GM18498 (cell line): ENCODE data around the gene TBCE.
A peak's percentile ranks its signal among the peaks of the same experiment; 100 is the strongest.

Source experiments
- ATAC-seq: cut with Tn5 transposase; IDR thresholded peaks from one replicate; pipeline ENCODE4 v1.9.1; 2021; ENCODE audit warnings: mild to moderate bottlenecking, moderate library complexity; ENCODE audit not compliant: unreplicated experiment

TBCE gene, protein sequence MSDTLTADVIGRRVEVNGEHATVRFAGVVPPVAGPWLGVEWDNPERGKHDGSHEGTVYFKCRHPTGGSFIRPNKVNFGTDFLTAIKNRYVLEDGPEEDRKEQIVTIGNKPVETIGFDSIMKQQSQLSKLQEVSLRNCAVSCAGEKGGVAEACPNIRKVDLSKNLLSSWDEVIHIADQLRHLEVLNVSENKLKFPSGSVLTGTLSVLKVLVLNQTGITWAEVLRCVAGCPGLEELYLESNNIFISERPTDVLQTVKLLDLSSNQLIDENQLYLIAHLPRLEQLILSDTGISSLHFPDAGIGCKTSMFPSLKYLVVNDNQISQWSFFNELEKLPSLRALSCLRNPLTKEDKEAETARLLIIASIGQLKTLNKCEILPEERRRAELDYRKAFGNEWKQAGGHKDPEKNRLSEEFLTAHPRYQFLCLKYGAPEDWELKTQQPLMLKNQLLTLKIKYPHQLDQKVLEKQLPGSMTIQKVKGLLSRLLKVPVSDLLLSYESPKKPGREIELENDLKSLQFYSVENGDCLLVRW

GRCh38 chr1:235367000-235367908, at the start of gene TBCE:
TSS of gene TBCE (plus strand) at chr1:235367427. CDS start at chr1:235380050, 12,623 bp downstream.
- ATAC-seq: peak; percentile 100

GRCh38 chr1:235319255-235319654, 48.0 kb upstream of the TBCE start:
- no peak for ATAC-seq

- ATAC-seq: no peak
Measured at GRCh38 chr1:235320521-235321179, 46.6 kb upstream of the TBCE start.

GRCh38 chr1:235324296-235324695, 42.9 kb upstream of the TBCE start:
- no peak for ATAC-seq

DNA sequence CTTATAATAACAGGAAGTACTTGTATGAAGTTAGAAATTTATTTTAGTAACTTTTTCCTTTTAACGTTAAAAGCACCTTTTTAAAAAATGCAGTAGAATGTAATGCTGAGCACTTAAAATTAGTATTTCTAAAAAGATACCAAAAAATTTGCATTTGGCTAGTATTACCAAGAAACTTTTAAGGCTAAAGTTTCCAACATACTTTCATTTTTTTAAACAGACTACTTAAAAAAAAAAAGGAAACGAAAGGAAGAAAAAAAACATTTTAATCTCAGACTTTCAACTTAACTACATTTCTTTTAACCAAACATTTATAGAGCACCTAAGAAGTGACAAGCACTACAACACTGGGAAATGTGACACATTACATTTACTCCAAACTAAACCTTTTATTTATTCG, 42.1 kb upstream of the TBCE start:
- no peak for ATAC-seq

- no peak for ATAC-seq
Measured at GRCh38 chr1:235325854-235326253, 41.4 kb upstream of the TBCE start.

DNA sequence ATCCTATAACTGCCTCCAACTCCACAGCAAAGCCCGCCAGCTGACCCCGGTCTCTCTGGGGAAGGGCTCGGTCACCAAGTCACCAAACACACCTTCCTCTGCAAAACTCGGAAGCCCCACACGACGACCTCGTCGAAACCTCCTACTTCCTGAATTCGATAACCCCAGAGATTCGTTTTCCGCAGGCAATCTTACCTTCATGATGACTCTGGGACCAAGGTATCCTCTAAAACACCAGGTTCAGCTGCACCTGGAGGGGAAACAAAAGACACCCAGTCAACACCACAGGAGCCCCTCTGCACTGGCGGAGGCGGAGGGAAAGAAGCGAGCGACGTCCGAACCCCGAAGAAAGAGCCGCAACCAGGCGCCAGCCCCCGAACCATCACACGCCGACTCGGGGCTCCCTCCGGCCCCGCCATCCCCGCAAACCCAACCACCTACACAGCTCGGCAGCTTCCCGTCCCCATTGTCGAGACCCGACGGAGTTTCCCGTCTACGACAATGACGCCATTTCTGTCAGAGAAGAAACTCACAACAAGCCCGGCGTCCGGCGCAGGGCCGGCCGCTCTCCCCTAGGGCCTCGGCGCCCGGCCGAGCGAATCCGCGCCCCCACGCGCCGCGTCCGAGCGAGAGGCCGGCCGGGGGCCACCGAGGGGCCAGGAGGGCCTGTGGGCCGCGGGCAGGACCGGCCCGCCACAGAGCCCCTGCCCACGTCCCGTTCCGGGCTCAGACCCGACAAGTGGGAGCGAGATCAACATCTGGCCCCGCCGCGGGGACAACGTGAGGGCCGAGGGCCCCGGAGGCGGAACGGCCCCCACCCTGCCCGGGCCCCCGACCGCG, 40.3 kb upstream of the TBCE start:
- peak; percentile 18 for ATAC-seq

- peak; percentile 13 for ATAC-seq
Measured at GRCh38 chr1:235327559-235328270, 39.5 kb upstream of the TBCE start, which contains the start of gene ARID4B. TSS of gene ARID4B (minus strand) at chr1:235328179. CDS start at chr1:235326919, 1,260 bp downstream.

DNA sequence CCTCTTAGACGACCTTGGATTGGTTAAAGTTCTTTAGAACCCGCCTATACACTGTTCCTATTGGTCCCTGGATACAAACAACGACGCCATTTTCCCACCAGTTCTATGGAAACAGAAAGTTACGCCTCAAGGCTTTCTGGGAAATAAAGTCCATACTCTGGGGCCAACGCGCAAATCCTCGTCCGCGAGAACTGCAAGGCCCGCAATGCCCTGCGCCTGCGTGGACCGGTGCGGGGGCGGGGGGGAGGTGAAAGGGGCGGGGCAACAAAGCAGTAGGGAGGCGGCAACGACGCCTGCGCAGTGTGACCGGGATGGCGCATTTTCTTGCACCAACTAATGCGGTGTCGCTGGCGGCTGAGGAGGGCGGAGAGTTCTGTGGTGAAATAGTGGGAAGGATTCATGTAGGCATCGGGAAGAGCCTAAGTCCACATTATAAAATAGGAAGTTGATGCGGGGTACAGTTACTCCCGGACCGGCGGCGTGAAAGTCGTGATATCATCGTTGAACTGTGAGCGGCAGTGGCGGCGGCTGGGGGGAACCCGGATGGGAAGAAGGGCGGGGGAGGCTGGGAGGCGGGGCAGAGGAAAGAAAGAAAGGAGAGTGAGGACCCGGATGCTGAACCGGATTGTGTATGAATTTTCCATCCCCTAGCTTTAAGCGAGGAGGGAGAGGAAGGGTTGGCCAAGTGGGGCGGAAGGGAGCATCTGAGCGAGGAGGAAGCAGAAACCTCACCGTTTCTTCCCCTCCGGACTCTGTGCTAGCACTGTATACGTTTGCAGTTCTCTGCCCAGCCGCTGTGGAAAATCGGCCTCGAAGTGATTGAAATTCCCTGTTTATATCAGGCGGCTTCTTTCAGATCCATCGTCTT, 38.7 kb upstream of the TBCE start, which contains the start of gene GGPS1:
Gene GGPS1 (plus strand): TSS at position 300 of the 868 bp plus-strand sequence. CDS start 6,695 bp downstream, outside the sequence.
- ATAC-seq: peak; percentile 67

DNA sequence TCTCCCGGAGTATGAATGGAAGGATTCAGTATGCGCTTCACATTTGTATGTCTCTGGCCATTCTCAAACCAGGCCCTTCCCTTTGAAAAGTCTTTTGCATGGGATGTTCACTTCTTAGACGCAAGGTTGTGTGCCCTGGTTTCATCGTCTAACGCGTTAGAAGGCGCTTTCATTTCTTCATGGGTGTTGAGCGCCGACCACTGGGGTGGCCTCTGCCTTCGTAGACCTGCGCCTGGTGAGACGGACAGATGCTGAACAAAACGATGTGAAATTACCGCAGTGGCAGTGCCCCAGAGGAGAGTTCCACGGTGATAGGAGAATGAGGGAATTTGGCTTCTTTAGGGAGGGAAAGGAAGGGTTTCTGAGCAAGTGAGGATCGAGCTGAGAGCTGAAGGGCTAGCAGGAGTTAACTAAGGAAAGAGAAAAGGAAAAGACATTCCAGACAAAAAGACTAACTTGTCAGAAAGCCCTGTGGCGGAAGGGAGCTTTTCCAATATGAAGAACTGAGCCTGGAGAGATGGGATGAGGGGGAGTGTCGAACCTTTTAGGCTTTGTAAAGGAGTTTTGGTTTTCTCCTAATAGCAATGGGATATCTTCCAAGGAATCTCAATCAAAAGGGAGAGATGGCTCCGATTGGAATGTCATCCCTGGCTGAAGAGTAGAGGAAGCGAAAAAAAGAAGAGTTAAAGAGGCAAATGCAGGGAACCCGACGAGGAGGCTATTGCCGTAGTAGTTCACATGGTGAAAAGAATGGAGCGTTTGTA, 37.9 kb upstream of the TBCE start:
- ATAC-seq: peak; percentile 27

DNA sequence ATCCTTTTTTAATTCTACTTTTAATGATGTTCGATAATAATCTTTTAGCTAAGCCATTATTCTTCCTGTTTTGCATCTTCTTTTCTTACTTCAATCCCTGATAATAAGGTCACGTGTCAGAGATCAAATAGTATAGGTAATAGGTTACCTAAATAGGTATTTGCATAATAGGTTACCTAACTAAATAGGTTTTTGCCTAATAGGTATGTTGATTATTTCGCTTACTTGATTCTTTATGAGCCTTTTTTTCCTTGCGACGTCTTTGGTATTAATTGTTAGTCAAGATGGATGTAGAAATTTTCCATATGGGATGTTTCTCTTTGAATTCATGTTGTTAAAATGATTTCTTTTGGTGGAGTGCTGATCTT, 36.3 kb upstream of the TBCE start:
- no peak for ATAC-seq

GRCh38 chr1:235331401-235331800, 35.8 kb upstream of the TBCE start:
- ATAC-seq: no peak

GRCh38 chr1:235336903-235337302, 30.3 kb upstream of the TBCE start:
- ATAC-seq: no peak

- no peak for ATAC-seq
Measured at GRCh38 chr1:235339746-235340145, 27.5 kb upstream of the TBCE start.

- ATAC-seq: no peak
Measured at GRCh38 chr1:235341334-235341733, 25.9 kb upstream of the TBCE start.

- no peak for ATAC-seq
Measured at GRCh38 chr1:235342039-235342438, 25.2 kb upstream of the TBCE start.

- no peak for ATAC-seq
Measured at GRCh38 chr1:235342471-235342870, 24.8 kb upstream of the TBCE start.

DNA sequence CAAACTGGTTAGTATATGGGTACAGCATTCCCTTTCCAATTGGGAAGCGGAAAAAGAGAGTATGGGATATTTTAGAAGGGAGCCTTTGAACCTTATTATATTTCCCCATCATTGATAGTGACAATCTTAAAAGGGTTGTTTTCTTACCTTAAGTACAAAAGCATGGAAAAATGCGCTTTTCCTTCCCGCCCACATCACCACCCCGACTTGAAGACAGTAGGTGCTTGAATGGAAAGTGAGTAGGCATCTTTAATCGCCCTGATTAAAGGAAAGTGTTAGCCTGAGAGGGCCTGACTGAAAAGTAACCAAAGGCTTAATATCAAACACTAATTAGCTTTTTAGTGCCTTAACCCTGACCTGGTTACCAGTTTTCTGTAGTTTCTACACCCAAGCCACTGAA, 23.5 kb upstream of the TBCE start:
- ATAC-seq: no peak
